Uterus (tissue), 2 donors: ENCODE data around the gene COA8.

ENCODE experiments used
- CTCF ChIP-seq, 4 experiments: fragments of 200-600 bp in 2 of 4; fragments of 450-650 bp in 2 of 4; sonication (generic) in 2 of 4; IDR thresholded peaks; one replicate each; pipeline ENCODE4 v1.5.1; 2016 to 2019; ENCODE audit warnings: antibody characterized with exemption in 4 of 4, mild to moderate bottlenecking in 2 of 4, moderate library complexity in 1 of 4
- POLR2A ChIP-seq, 2 donors: fragments of 450-650 bp; IDR thresholded peaks; one replicate each; pipeline ENCODE4 v1.6.1; 2016; ENCODE audit warnings: antibody characterized with exemption in 2 of 2, mild to moderate bottlenecking in 1 of 2, moderate library complexity in 1 of 2

DNA sequence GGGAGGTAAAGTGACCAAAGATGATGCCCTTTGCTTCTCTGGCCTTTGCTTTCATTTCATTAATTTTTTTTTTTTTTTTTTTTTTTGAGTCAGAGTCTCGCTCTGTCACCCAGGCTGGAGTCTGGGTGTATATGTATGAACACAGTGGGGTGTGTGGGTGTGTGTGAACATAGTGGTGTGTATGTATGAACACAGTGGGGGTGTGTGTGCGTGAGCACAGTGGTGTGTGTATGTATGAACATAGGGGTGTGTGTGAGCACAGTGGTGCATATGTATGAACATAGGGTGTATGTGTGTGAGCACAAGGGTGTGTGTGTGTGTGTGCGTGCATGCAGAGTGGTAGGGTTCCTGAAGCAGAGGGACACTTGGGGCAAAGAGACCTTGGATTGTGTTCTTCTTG lies 75.8 kb downstream of the COA8 start:
- TF ChIP-seq CTCF (IDR thresholded peaks at IDR 0.05) (no peak), POLR2A (IDR thresholded peaks at IDR 0.05) (no peak)
